ACHN (cell line): ENCODE data around the gene CDKL5.
"Not testable (repeated sequence)": the region's sequence is repeated elsewhere in the genome, so short reads cannot be mapped to it uniquely, and the experiment has no call there.

Source experiments
- DNase-seq: peaks from one replicate; pipeline ENCODE4 v3.0.0-alpha.2; 2015
- in situ Hi-C: cut with HindIII; loops from 2 replicates; pipeline ENCODE4 v1.10.0; 2017; ENCODE audit warnings: low sequenced_read_pairs, low pct_ligation_motif_present, low pct_unique_long_range_greater_than_20kb

Gene CDKL5

GRCh38 chrX:18557879-18558278, 132.5 kb downstream of the CDKL5 start:
- in situ Hi-C loops, result no loop called here
- no peak for DNase-seq

- in situ Hi-C loops, result no loop called here
- DNase-seq, result no peak
Observed at GRCh38 chrX:18558799-18559198, 133.4 kb downstream of the CDKL5 start.

GRCh38 chrX:18561020-18561419, 135.6 kb downstream of the CDKL5 start:
- DNase-seq, result no peak
- in situ Hi-C loops, result no loop called here

- in situ Hi-C loops, result no loop called here
- DNase-seq, result no peak
Observed at GRCh38 chrX:18565727-18566126, 140.3 kb downstream of the CDKL5 start.

GRCh38 chrX:18566748-18567147, 141.3 kb downstream of the CDKL5 start:
- in situ Hi-C loops, result no loop called here
- no peak for DNase-seq

GRCh38 chrX:18573556-18573955, 148.1 kb downstream of the CDKL5 start:
- no peak for DNase-seq
- in situ Hi-C loops, result no loop called here

- in situ Hi-C loops, result no loop called here
- peak; percentile 25 for DNase-seq
Observed at GRCh38 chrX:18574591-18574990, 149.2 kb downstream of the CDKL5 start.

- DNase-seq, result no peak
- in situ Hi-C loops, result no loop called here
Observed at GRCh38 chrX:18575744-18576143, 150.3 kb downstream of the CDKL5 start.

- no peak for DNase-seq
- in situ Hi-C loops, result no loop called here
Observed at GRCh38 chrX:18577400-18577799, 152.0 kb downstream of the CDKL5 start.

GRCh38 chrX:18578546-18578945, 153.1 kb downstream of the CDKL5 start:
- in situ Hi-C loops, result no loop called here
- DNase-seq, result no peak

GRCh38 chrX:18579495-18579894, 154.1 kb downstream of the CDKL5 start:
- in situ Hi-C loops, result no loop called here
- no peak for DNase-seq

GRCh38 chrX:18582910-18583493, 157.6 kb downstream of the CDKL5 start:
- in situ Hi-C loops, result no loop called here
- no peak for DNase-seq

- in situ Hi-C loops, DNase-seq: not testable (repeated sequence)
Observed at GRCh38 chrX:18589292-18589691, 163.9 kb downstream of the CDKL5 start.

- in situ Hi-C loops, result no loop called here
- DNase-seq, result no peak
Observed at GRCh38 chrX:18591834-18592233, 166.4 kb downstream of the CDKL5 start.

GRCh38 chrX:18594079-18594478, 168.7 kb downstream of the CDKL5 start:
- in situ Hi-C loops, result no loop called here
- DNase-seq, result no peak

- no peak for DNase-seq
- in situ Hi-C loops, result no loop called here
Observed at GRCh38 chrX:18596096-18596495, 170.7 kb downstream of the CDKL5 start.

GRCh38 chrX:18598413-18598812, 173.0 kb downstream of the CDKL5 start:
- DNase-seq, result no peak
- in situ Hi-C loops, result no loop called here

- in situ Hi-C loops, result no loop called here
- DNase-seq, result no peak
Observed at GRCh38 chrX:18607966-18608365, 182.6 kb downstream of the CDKL5 start.

- no peak for DNase-seq
- in situ Hi-C loops, result no loop called here
Observed at GRCh38 chrX:18613930-18614639, 188.7 kb downstream of the CDKL5 start.

GRCh38 chrX:18616688-18617406, 191.4 kb downstream of the CDKL5 start:
- in situ Hi-C loops, result no loop called here
- peak; percentile 3 for DNase-seq
